GM21528 (cell line): Measurements from ENCODE around the gene CATSPER1.
"Not testable (repeated sequence)": the region's sequence is repeated elsewhere in the genome, so short reads cannot be mapped to it uniquely, and the experiment has no call there.

Experiments used
- ATAC-seq: cut with Tn5 transposase; IDR thresholded peaks from one replicate; pipeline ENCODE4 v1.9.1; 2021; ENCODE audit warnings: mild to moderate bottlenecking, moderate library complexity; ENCODE audit not compliant: unreplicated experiment, low FRiP score

The CATSPER1 gene

GRCh38 chr11:66022401-66023185 is 3.7 kb downstream of the CATSPER1 start:
- no peak for ATAC-seq

- no peak for ATAC-seq
These were observed 5.5 kb downstream of the CATSPER1 start for GRCh38 chr11:66020618-66021357.

GRCh38 chr11:66020212-66020611 is 6.1 kb downstream of the CATSPER1 start:
- no peak for ATAC-seq

GRCh38 chr11:66017321-66017720 is 9.0 kb downstream of the CATSPER1 start:
- ATAC-seq = no peak

DNA sequence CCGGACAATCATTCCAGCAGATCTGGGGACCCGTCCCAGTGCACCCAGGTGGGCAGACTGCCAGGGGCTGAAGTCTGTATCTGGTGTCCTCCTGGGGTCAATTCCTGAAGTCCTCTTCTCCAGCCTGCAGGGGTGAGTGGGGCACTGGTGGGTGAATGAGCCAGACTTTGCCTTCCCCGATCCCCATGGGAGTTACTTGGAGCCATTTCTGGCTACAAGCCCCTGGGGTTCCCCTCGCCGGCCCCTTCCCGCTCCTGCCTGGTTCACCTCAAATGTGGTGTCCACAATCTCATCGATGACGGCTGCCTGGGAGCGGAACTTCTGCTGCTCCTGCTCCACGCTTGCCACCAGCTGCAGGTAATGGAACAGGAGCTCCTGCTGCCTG is 9.5 kb downstream of the CATSPER1 start:
- ATAC-seq = no peak

DNA sequence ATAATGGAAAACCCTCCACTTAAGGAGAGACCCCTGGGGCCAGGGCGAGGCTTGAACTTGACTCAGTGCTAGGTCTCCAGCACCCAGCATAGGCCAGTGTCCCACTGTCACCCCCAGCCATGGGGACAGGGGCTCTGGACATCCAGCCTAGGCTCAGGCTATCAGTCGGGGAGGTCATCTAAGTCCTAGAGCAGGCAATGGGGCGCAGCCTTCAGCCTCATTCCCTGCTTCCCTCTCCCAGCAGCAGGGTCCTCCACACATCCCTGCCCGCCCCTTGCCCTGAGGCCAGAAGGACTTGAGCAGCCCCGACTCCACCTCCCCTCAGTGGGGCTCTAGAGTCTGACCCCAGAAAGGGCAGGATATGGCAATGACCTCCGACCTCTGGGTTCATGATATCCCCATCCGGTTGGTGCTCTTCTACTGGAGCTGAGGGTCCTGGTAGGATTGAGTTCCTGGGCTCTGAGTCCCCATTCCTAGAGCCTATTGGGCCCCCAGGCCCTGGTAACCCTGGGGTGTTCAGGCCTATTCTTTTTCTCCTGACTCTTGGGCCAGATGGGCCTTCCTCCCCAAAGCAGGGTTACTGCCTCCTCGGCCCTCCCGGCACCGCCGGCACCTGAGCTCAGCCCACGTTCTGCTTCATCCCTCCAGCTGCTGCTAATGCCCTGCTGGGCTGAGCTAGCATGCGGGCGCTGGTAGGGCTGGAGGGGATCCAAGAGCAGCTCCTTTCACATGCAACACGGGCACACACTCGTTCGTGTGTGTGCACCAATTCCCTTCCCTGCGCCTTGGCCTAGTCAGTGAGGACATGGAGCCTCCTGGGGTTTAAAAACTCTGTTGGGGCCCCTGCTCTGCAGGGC is 10.1 kb downstream of the CATSPER1 start:
- no peak for ATAC-seq

DNA sequence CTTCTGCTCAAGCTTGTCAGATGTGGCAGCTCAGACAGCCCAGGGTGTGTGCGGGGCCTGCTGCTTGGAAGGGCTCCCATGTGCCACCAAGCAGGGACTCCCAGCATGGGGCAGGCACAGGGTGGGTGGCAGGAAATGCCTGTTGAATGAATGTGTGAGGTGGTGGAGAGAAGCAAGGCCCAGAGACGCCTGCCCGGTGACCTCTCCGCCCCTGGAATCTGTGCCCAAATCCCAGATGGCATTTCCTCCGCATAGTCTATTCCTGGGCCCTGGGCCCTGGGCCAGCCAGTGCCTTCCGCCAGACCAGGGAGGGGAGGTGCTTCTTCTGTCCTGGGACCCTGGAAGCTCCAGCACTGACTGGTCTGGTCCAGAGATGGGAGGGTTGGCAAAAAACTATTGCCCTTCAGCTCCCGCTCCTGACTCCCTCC is 10.8 kb downstream of the CATSPER1 start:
- ATAC-seq = no peak

- no peak for ATAC-seq
These were observed 11.3 kb downstream of the CATSPER1 start for GRCh38 chr11:66014804-66015453.

- ATAC-seq = no peak
These were observed 12.5 kb downstream of the CATSPER1 start for GRCh38 chr11:66013762-66014100.

- no peak for ATAC-seq
These were observed 13.1 kb downstream of the CATSPER1 start for GRCh38 chr11:66012946-66013761.

DNA sequence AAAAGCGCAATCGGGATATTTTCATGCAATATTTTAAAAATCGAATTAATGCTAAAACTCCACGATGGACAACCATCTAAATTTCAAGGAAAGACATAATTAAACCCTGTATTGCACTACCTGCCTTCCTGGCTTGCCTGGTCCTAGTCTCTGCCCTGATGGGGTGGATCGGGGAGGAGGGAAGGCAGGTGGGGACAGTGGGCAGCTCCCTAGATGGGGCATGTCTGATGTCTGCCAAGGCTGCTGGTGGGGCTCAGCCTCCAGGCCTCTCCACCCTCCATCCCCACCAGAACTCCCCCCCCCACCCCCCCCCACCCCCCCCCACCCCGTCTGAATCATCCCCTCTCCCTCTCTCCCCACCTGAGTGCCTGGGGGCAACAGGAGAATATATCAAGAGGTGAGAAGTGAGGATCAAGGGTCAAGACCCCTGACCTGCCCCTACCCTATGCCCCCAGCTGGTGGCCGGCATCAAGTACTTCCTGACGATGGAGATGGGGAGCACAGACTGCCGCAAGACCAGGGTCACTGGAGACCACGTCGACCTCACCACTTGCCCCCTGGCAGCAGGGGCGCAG is 13.8 kb downstream of the CATSPER1 start:
- no peak for ATAC-seq

- no peak for ATAC-seq
These were observed 14.4 kb downstream of the CATSPER1 start, which contains the start of gene CST6 for GRCh38 chr11:66011785-66012303. CST6 (plus strand) TSS chr11:66012008; CDS start chr11:66012045, 37 bp downstream.

- ATAC-seq = no peak
These were observed 15.0 kb downstream of the CATSPER1 start for GRCh38 chr11:66011239-66011784.

GRCh38 chr11:66010036-66010435 is 16.2 kb downstream of the CATSPER1 start:
- not testable (repeated sequence) for ATAC-seq

- ATAC-seq = no peak
These were observed 17.7 kb downstream of the CATSPER1 start for GRCh38 chr11:66008468-66009101.

DNA sequence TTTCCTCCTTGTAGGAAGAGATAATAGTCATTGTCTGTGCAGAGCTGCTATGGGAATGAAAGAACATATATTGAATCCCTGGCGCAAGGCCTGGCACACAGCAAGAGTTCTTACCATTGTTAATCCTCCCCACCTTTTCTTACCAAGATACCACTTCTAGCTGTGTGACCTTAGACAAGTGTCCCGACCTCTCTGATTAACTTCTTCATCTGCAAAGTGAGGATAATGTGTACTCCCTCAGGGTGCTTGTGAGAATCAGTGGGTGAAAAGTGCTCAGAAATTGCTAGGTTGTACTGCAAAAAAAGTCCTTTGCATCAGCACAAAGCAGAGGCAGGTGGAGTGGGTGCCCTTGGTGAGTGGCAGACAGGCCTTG is 18.2 kb downstream of the CATSPER1 start:
- ATAC-seq = no peak

DNA sequence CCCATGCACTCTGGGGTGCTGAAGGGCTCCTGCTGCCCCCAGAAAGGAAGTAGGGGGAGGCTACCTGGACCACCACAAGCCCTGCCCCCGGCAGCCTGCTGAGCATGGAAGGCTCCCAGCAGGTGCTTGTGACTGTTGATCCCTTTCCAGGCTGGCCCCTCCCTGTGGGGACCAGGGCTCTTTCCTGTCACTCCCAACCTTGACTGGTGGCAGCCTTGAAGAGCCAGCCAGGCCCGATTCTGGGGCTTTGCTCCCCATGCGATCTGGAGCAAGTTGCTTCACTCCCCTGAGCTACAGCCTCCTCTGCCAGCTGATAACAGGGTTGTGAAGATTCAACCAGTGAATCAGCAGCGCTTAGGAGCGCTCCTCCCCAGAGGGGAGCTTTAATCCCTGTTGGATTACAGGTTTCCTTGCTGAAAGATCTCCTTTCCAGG is 19.1 kb downstream of the CATSPER1 start:
- no peak for ATAC-seq

- no peak for ATAC-seq
These were observed 19.4 kb downstream of the CATSPER1 start for GRCh38 chr11:66006891-66007176.
